IgD-negative memory B cell (primary cell): ENCODE data around the gene IL19. TPM values are rescaled to one million over a fixed set of nuclear protein-coding genes. Genes with fewer than 3 reads are reported as not detected.

Source experiments
- H3K27ac Mint-ChIP-seq, 3 donors: one replicate each; pipeline ENCODE4 v1.8.0; 2020 to 2022; ENCODE audit warnings: mild to moderate bottlenecking in 3 of 3, mixed read lengths in 3 of 3, moderate library complexity in 1 of 3
- H3K27me3 Mint-ChIP-seq: one replicate; pipeline ENCODE4 v1.8.0; 2021; ENCODE audit warnings: mixed read lengths
- H3K36me3 Mint-ChIP-seq: one replicate; pipeline ENCODE4 v1.8.0; 2020; ENCODE audit warnings: mild to moderate bottlenecking, mixed read lengths
- H3K4me1 Mint-ChIP-seq, 3 donors: one replicate each; pipeline ENCODE4 v1.8.0; 2020 to 2022; ENCODE audit warnings: mixed read lengths in 3 of 3, mild to moderate bottlenecking in 1 of 3
- H3K4me3 Mint-ChIP-seq, 4 donors: one replicate each; pipeline ENCODE4 v1.8.0; 2020 to 2022; ENCODE audit warnings: mild to moderate bottlenecking in 4 of 4, mixed read lengths in 4 of 4, moderate library complexity in 3 of 4
- H3K9me3 Mint-ChIP-seq, 3 donors: one replicate each; pipeline ENCODE4 v1.8.0; 2020 to 2021; ENCODE audit warnings: mixed read lengths in 3 of 3, mild to moderate bottlenecking in 1 of 3
- polyA plus RNA-seq: library from polyadenylated mRNA; unstranded; fragments of 300-500 nt; fragmentation: Illumina TruSeq; gene quantifications from one replicate; pipeline ENCODE4 v1.2.3, GENCODE V29; 2021

The IL19 gene
- polyA plus RNA-seq, 1 donor from 2014 or later, result not detected

GRCh38 chr1:206872139-206872538 lies 101.6 kb downstream of the IL19 start:
- peaks cover 2% of the 10 kb centered on the region for H3K36me3 Mint-ChIP-seq
- H3K27me3 Mint-ChIP-seq, result peaks cover 8% of the 10 kb centered on the region
- peaks cover 8 to 18% (median 14%) of the 10 kb centered on the region in 3 donors for H3K9me3 Mint-ChIP-seq
- H3K27ac Mint-ChIP-seq, result peak overlapping the region in 1 of 3 donors; percentile 8
- no peaks in the 10 kb centered on the region for H3K4me1 Mint-ChIP-seq
- no peak overlapping the region for H3K4me3 Mint-ChIP-seq

- Mint-ChIP-seq H3K4me3 (no peak overlapping the region), H3K9me3 (peaks cover 10 to 25% (median 22%) of the 10 kb centered on the region in 3 donors), H3K27me3 (peaks cover 11% of the 10 kb centered on the region), H3K36me3 (peaks cover 4% of the 10 kb centered on the region), H3K4me1 (no peaks in the 10 kb centered on the region), H3K27ac (no peak overlapping the region)
These were observed 103.1 kb downstream of the IL19 start for GRCh38 chr1:206873603-206874188.

- Mint-ChIP-seq H3K4me1 (no peaks in the 10 kb centered on the region), H3K27ac (no peak overlapping the region), H3K4me3 (no peak overlapping the region), H3K27me3 (peaks cover 3% of the 10 kb centered on the region), H3K36me3 (peaks cover 4% of the 10 kb centered on the region), H3K9me3 (peaks cover 12 to 32% (median 22%) of the 10 kb centered on the region in 3 donors)
These were observed 105.3 kb downstream of the IL19 start for GRCh38 chr1:206875752-206876377.

- peaks cover 5% of the 10 kb centered on the region for H3K27me3 Mint-ChIP-seq
- H3K9me3 Mint-ChIP-seq, result peaks cover 12 to 32% (median 22%) of the 10 kb centered on the region in 3 donors
- H3K4me1 Mint-ChIP-seq, result no peaks in the 10 kb centered on the region
- no peak overlapping the region for H3K4me3 Mint-ChIP-seq
- H3K27ac Mint-ChIP-seq, result peak overlapping the region in 1 of 3 donors; percentile 3
- H3K36me3 Mint-ChIP-seq, result peaks cover 4% of the 10 kb centered on the region
These were observed 107.9 kb downstream of the IL19 start for GRCh38 chr1:206878456-206878855.

GRCh38 chr1:206880314-206880713 lies 109.7 kb downstream of the IL19 start:
- Mint-ChIP-seq H3K4me3 (no peak overlapping the region), H3K4me1 (no peaks in the 10 kb centered on the region), H3K27ac (no peak overlapping the region), H3K9me3 (peaks cover 10 to 28% (median 20%) of the 10 kb centered on the region in 3 donors), H3K27me3 (peaks cover 5% of the 10 kb centered on the region), H3K36me3 (peaks cover 4% of the 10 kb centered on the region)

GRCh38 chr1:206882555-206882954 lies 112.0 kb downstream of the IL19 start:
- H3K27ac Mint-ChIP-seq, result no peak overlapping the region
- H3K4me3 Mint-ChIP-seq, result no peak overlapping the region
- H3K4me1 Mint-ChIP-seq, result no peaks in the 10 kb centered on the region
- peaks cover 7% of the 10 kb centered on the region for H3K27me3 Mint-ChIP-seq
- peaks cover 5% of the 10 kb centered on the region for H3K36me3 Mint-ChIP-seq
- H3K9me3 Mint-ChIP-seq, result peaks cover 3 to 14% (median 7%) of the 10 kb centered on the region in 3 donors

GRCh38 chr1:206883160-206883559 lies 112.6 kb downstream of the IL19 start:
- Mint-ChIP-seq H3K36me3 (peaks cover 5% of the 10 kb centered on the region), H3K4me1 (no peaks in the 10 kb centered on the region)

GRCh38 chr1:206883876-206884275 lies 113.3 kb downstream of the IL19 start:
- Mint-ChIP-seq H3K27ac (no peak overlapping the region), H3K4me3 (no peak overlapping the region), H3K9me3 (peaks cover 0 to 7% (median 3%) of the 10 kb centered on the region in 3 donors), H3K36me3 (peaks cover 7% of the 10 kb centered on the region), H3K27me3 (peaks cover 4% of the 10 kb centered on the region), H3K4me1 (no peaks in the 10 kb centered on the region)

More at GRCh38 chr1:206883160-206883559, 112.6 kb downstream of the IL19 start:
- peaks cover 5% of the 10 kb centered on the region for H3K27me3 Mint-ChIP-seq
- H3K4me3 Mint-ChIP-seq, result no peak overlapping the region
- no peak overlapping the region for H3K27ac Mint-ChIP-seq
- peaks cover 2 to 12% (median 3%) of the 10 kb centered on the region in 3 donors for H3K9me3 Mint-ChIP-seq

GRCh38 chr1:206885341-206886060 lies 114.9 kb downstream of the IL19 start:
- peaks cover 4% of the 10 kb centered on the region for H3K27me3 Mint-ChIP-seq
- no peak overlapping the region for H3K27ac Mint-ChIP-seq
- no peak overlapping the region for H3K4me3 Mint-ChIP-seq
- H3K36me3 Mint-ChIP-seq, result peaks cover 10% of the 10 kb centered on the region
- no peaks in the 10 kb centered on the region for H3K9me3 Mint-ChIP-seq
- peaks cover 0 to 2% (median 0%) of the 10 kb centered on the region in 3 donors for H3K4me1 Mint-ChIP-seq

GRCh38 chr1:206886831-206887230 lies 116.3 kb downstream of the IL19 start:
- peaks cover 0 to 8% (median 8%) of the 10 kb centered on the region in 3 donors for H3K4me1 Mint-ChIP-seq
- H3K36me3 Mint-ChIP-seq, result peaks cover 10% of the 10 kb centered on the region
- no peaks in the 10 kb centered on the region for H3K9me3 Mint-ChIP-seq
- H3K27ac Mint-ChIP-seq, result no peak overlapping the region
- H3K4me3 Mint-ChIP-seq, result no peak overlapping the region
- peaks cover 4% of the 10 kb centered on the region for H3K27me3 Mint-ChIP-seq

- no peaks in the 10 kb centered on the region for H3K9me3 Mint-ChIP-seq
- no peak overlapping the region for H3K27ac Mint-ChIP-seq
- peaks cover 10% of the 10 kb centered on the region for H3K36me3 Mint-ChIP-seq
- H3K27me3 Mint-ChIP-seq, result peaks cover 3% of the 10 kb centered on the region
- no peak overlapping the region for H3K4me3 Mint-ChIP-seq
- peaks cover 0 to 8% (median 8%) of the 10 kb centered on the region in 3 donors for H3K4me1 Mint-ChIP-seq
These were observed 117.1 kb downstream of the IL19 start for GRCh38 chr1:206887701-206888100.

- Mint-ChIP-seq H3K4me3 (no peak overlapping the region), H3K27ac (no peak overlapping the region), H3K9me3 (no peaks in the 10 kb centered on the region), H3K4me1 (peaks cover 4 to 11% (median 8%) of the 10 kb centered on the region in 3 donors), H3K36me3 (peaks cover 8% of the 10 kb centered on the region), H3K27me3 (peaks cover 5% of the 10 kb centered on the region)
These were observed 119.8 kb downstream of the IL19 start for GRCh38 chr1:206890125-206891060.

- Mint-ChIP-seq H3K4me3 (no peak overlapping the region), H3K4me1 (peaks cover 4 to 11% (median 8%) of the 10 kb centered on the region in 3 donors), H3K27me3 (peaks cover 4% of the 10 kb centered on the region), H3K36me3 (peaks cover 5% of the 10 kb centered on the region), H3K9me3 (no peaks in the 10 kb centered on the region), H3K27ac (no peak overlapping the region)
These were observed 120.8 kb downstream of the IL19 start for GRCh38 chr1:206891412-206891811.
